Measurements from ENCODE around the gene LRRC49. TPM values are rescaled to one million over a fixed set of nuclear protein-coding genes. Genes with fewer than 3 reads are reported as not detected.

The LRRC49 gene
- total RNA-seq, 1 experiment from 2014 or later: 7.4 TPM

DNA sequence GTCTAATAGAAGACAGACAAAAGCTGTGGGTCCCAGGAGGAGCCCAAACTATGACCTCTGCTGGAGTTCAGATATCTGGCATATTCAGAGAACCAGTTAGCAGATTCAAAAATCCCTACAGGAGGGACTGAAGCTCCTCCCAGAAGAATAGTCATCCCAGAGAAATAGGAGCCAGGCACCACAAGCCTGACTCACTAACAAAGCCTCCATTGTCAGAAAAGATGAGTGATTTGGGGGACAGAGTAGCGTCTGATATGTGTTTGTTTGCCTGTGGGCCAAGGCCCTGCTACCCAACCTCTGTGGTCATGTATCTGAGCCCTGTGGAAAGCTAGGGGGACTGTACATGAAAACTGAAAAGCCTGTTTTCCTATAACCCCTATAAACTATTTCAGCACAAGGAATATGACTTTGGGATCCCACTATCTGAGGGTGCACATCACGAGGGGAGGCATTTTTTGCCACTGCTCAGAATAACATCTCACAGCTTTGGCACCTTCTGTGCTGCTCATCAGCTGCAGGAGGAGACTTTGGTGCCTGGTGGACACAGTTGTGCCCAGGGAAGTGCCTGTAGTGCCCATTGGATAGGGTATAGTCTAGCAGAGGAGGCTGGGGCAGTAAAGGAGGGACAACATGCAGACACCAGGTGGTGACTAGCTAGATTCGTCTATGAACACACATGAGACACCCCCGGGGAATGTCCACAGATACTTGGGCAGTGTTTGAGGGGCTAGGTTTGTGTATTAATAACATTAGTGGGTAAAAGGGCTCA is 29.0 kb upstream of the LRRC49 start:
- ATAC-seq (peak; percentile 96), DNase-seq (ENCODE audit: low read depth, low spot score) (peak; percentile 57)
- TF ChIP-seq FOSL1 (IDR thresholded peaks at IDR 0.05; ENCODE audit: low read depth) (peak; percentile 47), SP1 (IDR thresholded peaks at IDR 0.05; ENCODE audit: low read depth) (no peak; the same call in 1 of the 2 replicates), RAD21 (IDR thresholded peaks at IDR 0.05; ENCODE audit: low read depth) (no peak), JUND (IDR thresholded peaks at IDR 0.05) (0 out of 2 replicates have a peak, but pooled peaks have one; percentile 30), ZFX (IDR thresholded peaks at IDR 0.05) (no peak)
- TF ChIP-seq, protein P1, sequence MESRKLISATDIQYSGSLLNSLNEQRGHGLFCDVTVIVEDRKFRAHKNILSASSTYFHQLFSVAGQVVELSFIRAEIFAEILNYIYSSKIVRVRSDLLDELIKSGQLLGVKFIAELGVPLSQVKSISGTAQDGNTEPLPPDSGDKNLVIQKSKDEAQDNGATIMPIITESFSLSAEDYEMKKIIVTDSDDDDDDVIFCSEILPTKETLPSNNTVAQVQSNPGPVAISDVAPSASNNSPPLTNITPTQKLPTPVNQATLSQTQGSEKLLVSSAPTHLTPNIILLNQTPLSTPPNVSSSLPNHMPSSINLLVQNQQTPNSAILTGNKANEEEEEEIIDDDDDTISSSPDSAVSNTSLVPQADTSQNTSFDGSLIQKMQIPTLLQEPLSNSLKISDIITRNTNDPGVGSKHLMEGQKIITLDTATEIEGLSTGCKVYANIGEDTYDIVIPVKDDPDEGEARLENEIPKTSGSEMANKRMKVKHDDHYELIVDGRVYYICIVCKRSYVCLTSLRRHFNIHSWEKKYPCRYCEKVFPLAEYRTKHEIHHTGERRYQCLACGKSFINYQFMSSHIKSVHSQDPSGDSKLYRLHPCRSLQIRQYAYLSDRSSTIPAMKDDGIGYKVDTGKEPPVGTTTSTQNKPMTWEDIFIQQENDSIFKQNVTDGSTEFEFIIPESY (IDR thresholded peaks at IDR 0.05; ENCODE audit: extremely low read depth, insufficient replicate concordance, low read length): no peak
- peak overlapping the region; percentile 48 for H3K4me2 ChIP-seq (ENCODE audit: low read length)
- H3K9me3 ChIP-seq (ENCODE audit: control insufficient read depth in 1 of 2, insufficient read depth in 1 of 2, low read depth in 1 of 2, low read length in 2 of 2): no peaks in the 10 kb centered on the region
- no TSS peak for BruUV-seq (replicated peaks)
- H3K4me3 ChIP-seq (replicated peaks in 1 of 2; ENCODE audit: low read depth in 1 of 2, low read length in 2 of 2): no peak overlapping the region
- ChIA-PET CTCF (interaction anchor here (0.8 to 1.3 kb wide), 3 partner anchors 11 to 52 kb away, joined by 3 to 5 read pairs (median 4); no protein-coding TSS in a partner anchor), POLR2A (interaction anchor here (0.6 to 1.0 kb wide), 2 partner anchors 56 to 120 kb away, joined by 4 read pairs; no protein-coding TSS in a partner anchor), RAD21 (ENCODE audit: low non-redundant PET in 1 of 2, low total read pairs in 2 of 2, uncharacterized antibody in 2 of 2, unreplicated experiment in 2 of 2) (interaction anchor here in 1 of 2 experiments (1.0 kb wide), 1 partner anchor 11 kb away, joined by 3 read pairs; no protein-coding TSS in a partner anchor)
- H3K36me3 ChIP-seq (ENCODE audit: control insufficient read depth in 1 of 2, insufficient read depth in 2 of 2, low read length in 2 of 2): no peaks in the 10 kb centered on the region
- H3K27ac ChIP-seq (ENCODE audit: low read depth, low read length): no peak overlapping the region
- no peaks in the 10 kb centered on the region for H3K9me2 ChIP-seq (ENCODE audit: insufficient read depth)
- no peaks in the 10 kb centered on the region for H3K27me3 ChIP-seq (ENCODE audit: insufficient read depth, low read length)
- H3K79me2 ChIP-seq (ENCODE audit: insufficient read depth, low read length): no peaks in the 10 kb centered on the region
- H3K4me1 ChIP-seq (ENCODE audit: control insufficient read depth in 1 of 2, insufficient read depth in 2 of 2, low read length in 2 of 2): peaks cover 0 to 18% of the 10 kb centered on the region in 2 experiments; a peak in 2 of 4 replicates
- no peak overlapping the region; the same call in 1 of the 2 replicates for H3K9ac ChIP-seq (ENCODE audit: low read length)
- H2AFZ ChIP-seq (ENCODE audit: low read depth, low read length, poor library complexity, severe bottlenecking): peak overlapping the region; percentile 5
- no peaks in the 10 kb centered on the region for H4K20me1 ChIP-seq (ENCODE audit: insufficient read depth)
- intact Hi-C loops (cut with micrococcal nuclease): no loop called here
